K562 (cell line): ENCODE measurements around the gene PRKAG1. TPM values are rescaled to one million over a fixed set of nuclear protein-coding genes. Genes with fewer than 3 reads are reported as not detected.

Experiments used
- ATAC-seq: fragments of 200-7000 bp; cut with Tn5 transposase; 3 replicates; pipeline ENCODE4 v1.9.1; 2020; ENCODE audit warnings: moderate library complexity
- BruUV-seq: library from RNA; stranded (reverse); fragments of 400-500 nt; replicated peaks from 2 replicates; lab custom pipeline; 2021; lab: Mats Ljungman, UMichigan
- CTCF ChIA-PET: fragments of 300-600 bp; formaldehyde crosslinking; extraction: SDS; loops from one replicate; lab custom pipeline; 2021; ENCODE audit warnings: low intra/inter-chr PET ratio; lab: Yijun Ruan, JAX
- POLR2A ChIA-PET: fragments of 300-600, 350-650 bp; sonication (Branson Sonifier 250); formaldehyde crosslinking; extraction: SDS; loops from one replicate; lab custom pipeline; 2021; ENCODE audit warnings: antibody characterized with exemption, inconsistent platforms; lab: Yijun Ruan, JAX
- DNase-seq, 4 experiments: peaks; one replicate each; pipeline versions ENCODE4 v3.0.0 to v3.0.0-alpha.2; 2011 to 2018; ENCODE audit warnings: low spot score in 3 of 4, mixed read lengths in 3 of 4; ENCODE audit errors: extremely low read depth in 1 of 4
- FAIRE-seq: peaks from 2 replicates; lab custom pipeline; 2011; peaks lifted over from hg19 to GRCh38; lab: Jason Lieb, UNC
- H2AFZ ChIP-seq: 2 replicates; pipeline ENCODE4 v1.6.0; 2011; ENCODE audit warnings: low read depth, low read length, control low read depth, inconsistent platforms
- H3K27ac ChIP-seq: fragments of 200-600 bp; 3 replicates; pipeline ENCODE4 v1.8.0; 2011; ENCODE audit warnings: low read depth, mild to moderate bottlenecking, control low read depth, inconsistent platforms, low read length, moderate library complexity, mixed read lengths; ENCODE audit errors: extremely low read depth
- H3K27me3 ChIP-seq, 2 experiments: fragments of 300-600 bp in 1 of 2; 2 replicates in 1 of 2; 3 replicates in 1 of 2; pipeline versions ENCODE4 v1.6.0 to v1.8.0; 2011; ENCODE audit warnings: inconsistent platforms in 2 of 2, low read length in 2 of 2, mild to moderate bottlenecking in 1 of 2, mixed read lengths in 1 of 2, moderate library complexity in 1 of 2; ENCODE audit not compliant: control insufficient read depth in 2 of 2, insufficient read depth in 2 of 2
- H3K36me3 ChIP-seq: fragments of 300-600 bp; 3 replicates; pipeline ENCODE4 v1.8.0; 2011; ENCODE audit warnings: mild to moderate bottlenecking, low read length, inconsistent platforms; ENCODE audit not compliant: control insufficient read depth, insufficient read depth
- H3K4me1 ChIP-seq, 2 experiments: fragments of 200-600 bp in 1 of 2; replicated peaks in 1 of 2; 2 replicates in 1 of 2; 3 replicates in 1 of 2; pipeline versions ENCODE4 v1.5.1 to v1.8.0; 2011; ENCODE audit warnings: inconsistent platforms in 2 of 2, low read length in 2 of 2, mild to moderate bottlenecking in 1 of 2, mixed read lengths in 1 of 2, moderate library complexity in 1 of 2; ENCODE audit not compliant: control insufficient read depth in 2 of 2, insufficient read depth in 2 of 2
- H3K4me2 ChIP-seq: 2 replicates; pipeline ENCODE4 v1.6.1; 2011; ENCODE audit warnings: low read length, control low read depth, inconsistent platforms, mixed read lengths; ENCODE audit not compliant: insufficient read depth
- H3K4me3 ChIP-seq: fragments of 200-600 bp; sonication (generic), shearing (Covaris generic); 2 replicates; pipeline ENCODE4 v1.5.1; 2016; ENCODE audit warnings: control low read depth, inconsistent platforms
- H3K79me2 ChIP-seq: fragments of 200-600 bp; 3 replicates; pipeline ENCODE4 v1.8.0; 2011; ENCODE audit warnings: low read length, inconsistent platforms; ENCODE audit not compliant: control insufficient read depth, insufficient read depth
- H3K9ac ChIP-seq, 2 experiments: 2 replicates each; pipeline versions ENCODE4 v1.6.0 to v1.6.1; 2011; ENCODE audit warnings: low read depth in 2 of 2, low read length in 2 of 2, control low read depth in 1 of 2, inconsistent platforms in 1 of 2, mild to moderate bottlenecking in 1 of 2, mixed read lengths in 1 of 2; ENCODE audit not compliant: insufficient read depth in 1 of 2
- H3K9me1 ChIP-seq: one replicate; pipeline ENCODE4 v1.6.0; 2011; ENCODE audit warnings: inconsistent platforms, mild to moderate bottlenecking, low read length, moderate library complexity; ENCODE audit not compliant: control insufficient read depth, insufficient read depth
- H3K9me3 ChIP-seq: replicated peaks from 2 replicates; pipeline ENCODE4 v1.5.1; 2011; ENCODE audit warnings: low read depth, low read length, inconsistent platforms; ENCODE audit not compliant: control insufficient read depth, insufficient read depth
- H4K20me1 ChIP-seq: replicated peaks from 2 replicates; pipeline ENCODE4 v1.6.1; 2011; ENCODE audit warnings: low read length, inconsistent platforms, mixed read lengths; ENCODE audit not compliant: control insufficient read depth, insufficient read depth
- CEBPB ChIP-seq: fragments of 450-650 bp; IDR thresholded peaks from 2 replicates; pipeline ENCODE4 v1.6.1; 2016; ENCODE audit warnings: missing genetic modification characterization, missing compliant biosample characterization
- NFYB ChIP-seq: IDR thresholded peaks from 2 replicates; pipeline ENCODE4 v1.6.1; 2011; ENCODE audit warnings: mild to moderate bottlenecking, moderate library complexity; ENCODE audit not compliant: insufficient read length; ENCODE audit errors: extremely low read depth
- RERE ChIP-seq: sonication (generic); formaldehyde crosslinking; IDR thresholded peaks from 2 replicates; pipeline ENCODE4 v1.8.0; 2023; ENCODE audit warnings: missing genetic modification reagents, mild to moderate bottlenecking, borderline replicate concordance
- ZFPM2 ChIP-seq: fragments of 250-450 bp; sonication (Bioruptor Pico); IDR thresholded peaks from 2 replicates; pipeline ENCODE4 v1.5.1; 2022; ENCODE audit warnings: mild to moderate bottlenecking
- ZNF12 ChIP-seq: sonication (generic); formaldehyde crosslinking; IDR thresholded peaks from 2 replicates; pipeline ENCODE4 v1.4.0; 2020; ENCODE audit warnings: mild to moderate bottlenecking, missing genetic modification reagents
- WGBS: fragments of 100-300 bp; shearing (Covaris generic); methylation state at CpG from one replicate; pipeline ENCODE4 v1.1.6; 2016; ENCODE audit warnings: low coverage, mixed read lengths; ENCODE audit not compliant: insufficient coverage; ENCODE audit errors: missing lambda C conversion rate; 5-methylcytosine and 5-hydroxymethylcytosine counted together
- in situ Hi-C: fragments of 300-500 bp; cut with MboI; formaldehyde crosslinking; loops from 4 replicates; pipeline ENCODE4 v1.15.0; 2018; ENCODE audit warnings: inconsistent platforms, mixed read lengths
- intact Hi-C: fragments of 100-400 bp; cut with micrococcal nuclease; formaldehyde crosslinking; loops from 2 replicates; pipeline ENCODE4 v1.14.2; 2022
- polyA plus RNA-seq, 8 experiments: library from polyadenylated mRNA; depleted of rRNA in 4 of 8; stranded (reverse) in 5 of 8; unstranded in 3 of 8; fragments of >200 nt; fragmentation: Nextera tagmentation in 2 of 8; fragmentation: Illumina TruSeq in 1 of 8; extraction: Ambion mirVana in 2 of 8; extraction: Trizol in 1 of 8; gene quantifications; 2 replicates each; pipeline versions ENCODE4 v1.2.1 to v1.2.3, GENCODE V29; 2011 to 2014; ENCODE audit warnings: inconsistent platforms in 1 of 8, missing spikeins in 1 of 8
- total RNA-seq, 7 experiments: library from RNA; depleted of rRNA in 6 of 7; stranded (reverse); fragments of >200 nt in 6 of 7; fragmentation: Illumina TruSeq in 2 of 7; extraction: Trizol in 2 of 7; gene quantifications; 2 replicates each; pipeline versions ENCODE4 v1.2.1 to v1.2.3, GENCODE V29; 2011 to 2021; ENCODE audit warnings: low replicate concordance in 1 of 7

Gene PRKAG1
- total and polyA plus RNA-seq, 9 of the 15 experiments (the other 6 are each of a cell fraction or from before 2014, with no cell fraction given) = 51.1 to 126 (median 79.1) TPM

GRCh38 chr12:48973531-48973930 lies 45.0 kb downstream of the PRKAG1 start:
- Histone ChIP-seq H4K20me1 (no peaks in the 10 kb centered on the region; the same call in 1 of the 2 replicates), H3K4me1 (peaks cover 14 to 56% of the 10 kb centered on the region in 2 experiments; a peak in 4 of 5 replicates), H3K27ac (no peak overlapping the region), H3K4me2 (no peak overlapping the region), H2AFZ (0 out of 2 replicates have a peak overlapping the region, but pooled peaks have one; percentile 14), H3K9me1 (no peaks in the 10 kb centered on the region), H3K36me3 (no peaks in the 10 kb centered on the region), H3K9ac (peak overlapping the region in 1 of 2 experiments; percentile 23; a peak in 1 of 4 replicates), H3K27me3 (peaks cover 4 to 9% of the 10 kb centered on the region in 2 experiments; a peak in 4 of 5 replicates), H3K9me3 (no peaks in the 10 kb centered on the region), H3K4me3 (no peak overlapping the region), H3K79me2 (no peaks in the 10 kb centered on the region)
- DNase-seq (peak in 2 of 4 experiments; percentile 44 to 51), ATAC-seq (no peak), FAIRE-seq (no peak)
- no peak for TF ChIP-seq NFYB
- TF ChIP-seq RERE (CRISPR knock-in tag) = no peak
- TF ChIP-seq ZNF12 (CRISPR knock-in tag) = no peak
- TF ChIP-seq CEBPB (tag) = 0 out of 2 replicates have a peak, but pooled peaks have one; percentile 29
- no peak for TF ChIP-seq ZFPM2
- no TSS peak for BruUV-seq
- intact Hi-C loops (loop anchor here (10.0 kb wide), 1 partner anchor 371 kb away; the partner anchor contains the start of gene DNAJC22), in situ Hi-C loops (no loop called here)
- CTCF ChIA-PET = interaction anchor here (1.4 kb wide), 1 partner anchor 22 kb away, joined by 4 read pairs; no protein-coding TSS in a partner anchor
- POLR2A ChIA-PET = interaction anchor here (0.6 to 1.2 kb wide), 4 partner anchors 11 to 47 kb away, joined by 3 read pairs; no protein-coding TSS in a partner anchor
- 17% methylated on average over 12 of the region's 12 CpGs for WGBS
